Measurements from ENCODE around the gene MAPKAP1.
A peak's percentile ranks its signal among the peaks of the same experiment; 100 is the strongest.

The MAPKAP1 gene

DNA sequence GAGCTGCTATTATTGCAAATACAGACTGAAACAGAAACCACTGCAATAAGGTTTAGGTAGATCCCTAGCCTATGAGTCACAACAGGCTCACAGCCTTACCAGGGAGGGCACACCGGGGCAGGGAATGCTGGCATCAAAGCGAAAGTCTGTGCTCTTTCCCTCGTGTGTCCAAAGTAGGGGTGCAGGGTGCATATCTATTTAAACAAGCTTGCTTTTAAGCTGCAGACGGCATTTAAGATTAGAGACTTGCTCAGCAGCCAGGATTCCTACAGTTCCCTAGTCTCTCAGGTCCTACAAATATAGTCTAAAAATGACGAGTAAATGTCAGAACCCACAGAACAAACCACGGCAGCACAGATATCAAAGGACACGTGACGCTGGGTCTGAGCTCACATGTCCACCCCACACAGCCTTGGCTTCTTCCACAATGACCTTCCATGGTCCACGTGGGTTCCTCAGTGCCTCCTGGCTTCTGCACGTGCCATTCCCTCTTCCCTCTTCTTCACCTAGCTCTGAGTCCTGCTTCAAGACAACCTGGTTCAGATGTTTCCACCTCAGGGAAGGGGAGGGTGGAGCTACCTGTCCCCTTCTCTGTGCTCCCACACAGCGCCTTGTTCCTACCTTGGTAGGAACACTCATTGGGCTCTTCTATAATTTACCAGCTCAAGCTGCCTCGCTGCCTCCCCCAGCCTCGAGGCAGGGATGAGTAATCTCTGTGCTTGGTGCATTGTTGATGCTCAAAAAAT is 193.2 kb downstream of the MAPKAP1 start:
- peak; percentile 88 for DNase-seq (ENCODE audit: low read depth)

- DNase-seq (ENCODE audit: low read depth): no peak
Observed at GRCh38 chr9:125513303-125513667, 193.7 kb downstream of the MAPKAP1 start.

DNA sequence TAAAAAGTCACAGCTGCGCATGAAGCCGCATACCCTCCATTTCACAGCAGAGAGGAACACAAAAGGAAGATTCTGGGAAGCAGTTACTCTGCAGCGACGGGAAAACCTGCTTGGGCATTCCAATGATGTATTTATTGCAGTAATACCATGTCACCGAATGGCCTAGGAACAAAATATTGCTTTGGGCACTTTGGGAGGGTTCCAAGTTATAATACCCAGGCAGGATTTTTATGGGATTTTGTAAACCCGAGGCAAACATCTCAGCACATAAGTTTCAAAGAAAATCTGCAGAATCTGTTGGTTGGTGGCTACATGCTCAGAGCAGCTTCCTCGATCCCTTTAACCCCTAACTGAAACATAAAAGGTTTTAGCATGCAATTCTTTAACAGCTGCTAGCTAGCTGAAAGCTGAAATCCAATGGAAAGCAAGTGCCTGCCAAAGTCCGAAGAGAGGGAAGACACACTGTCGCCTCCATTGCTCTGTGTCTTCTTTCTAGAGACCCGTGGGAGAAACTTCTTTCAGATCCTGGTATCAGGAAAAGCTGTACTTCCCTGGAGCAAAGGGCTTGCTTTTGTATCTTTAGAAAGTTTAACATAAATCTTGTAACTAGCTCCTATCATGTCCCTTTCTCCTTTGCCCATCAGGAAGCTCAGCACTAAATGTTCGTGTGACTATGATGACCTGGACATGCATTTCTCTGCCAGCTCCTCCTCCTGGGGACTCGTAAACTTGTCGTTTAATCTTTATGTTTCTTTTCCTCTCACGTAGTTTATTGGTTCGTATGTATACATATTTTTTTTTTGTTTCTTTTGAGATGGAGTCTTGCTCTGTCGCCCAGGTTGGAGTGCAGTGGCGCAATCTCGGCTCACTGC is 195.0 kb downstream of the MAPKAP1 start:
- no peak for DNase-seq (ENCODE audit: low read depth)

GRCh38 chr9:125510980-125511379 is 196.0 kb downstream of the MAPKAP1 start:
- no peak for DNase-seq (ENCODE audit: low read depth)

GRCh38 chr9:125509476-125509875 is 197.5 kb downstream of the MAPKAP1 start:
- peak; percentile 91 for DNase-seq (ENCODE audit: low read depth)

DNA sequence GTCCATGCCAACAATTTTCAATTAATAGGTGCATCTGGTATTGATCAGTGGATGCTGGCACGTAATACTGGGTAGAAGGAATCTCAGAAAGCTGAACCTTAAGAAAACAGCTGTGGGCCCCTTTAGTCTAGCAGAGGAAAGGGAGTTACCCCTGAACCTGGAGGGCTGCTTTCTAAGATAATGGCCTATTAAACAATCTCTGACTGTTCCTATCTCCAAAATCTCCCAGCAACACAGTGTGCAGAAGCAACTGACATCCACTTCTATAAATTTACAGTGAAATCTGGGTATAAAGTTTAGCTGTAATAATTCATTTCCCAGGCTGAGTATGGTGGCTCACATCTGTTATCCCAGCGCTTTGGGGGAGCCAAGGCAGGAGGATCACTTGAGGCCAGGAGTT is 198.8 kb downstream of the MAPKAP1 start:
- DNase-seq (ENCODE audit: low read depth): no peak

- no peak for DNase-seq (ENCODE audit: low read depth)
Observed at GRCh38 chr9:125507226-125507625, 199.8 kb downstream of the MAPKAP1 start.

GRCh38 chr9:125505988-125506438 is 201.0 kb downstream of the MAPKAP1 start:
- DNase-seq (ENCODE audit: low read depth): peak; percentile 23

DNA sequence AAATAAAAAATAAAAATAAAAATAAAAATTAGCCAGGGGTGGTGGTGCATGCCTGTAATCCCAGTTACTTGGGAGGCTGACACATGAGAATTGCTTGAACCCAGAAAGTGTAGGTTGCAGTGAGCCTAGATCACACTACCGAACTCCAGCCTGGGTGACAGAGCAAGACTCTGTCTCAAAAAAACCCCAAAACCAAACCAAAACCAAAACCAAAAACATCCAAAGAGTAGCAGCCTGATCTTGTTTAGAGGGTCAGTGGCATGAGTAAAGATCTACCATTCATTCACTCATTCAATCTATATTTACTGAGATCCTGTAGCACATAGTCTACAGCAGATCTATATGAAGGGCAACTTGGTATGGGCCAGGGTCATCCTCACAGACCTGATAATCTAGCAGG is 202.4 kb downstream of the MAPKAP1 start:
- DNase-seq (ENCODE audit: low read depth): no peak

GRCh38 chr9:125497906-125498305 is 209.1 kb downstream of the MAPKAP1 start:
- no peak for DNase-seq (ENCODE audit: low read depth)

GRCh38 chr9:125497478-125497877 is 209.5 kb downstream of the MAPKAP1 start:
- no peak for DNase-seq (ENCODE audit: low read depth)

- no peak for DNase-seq (ENCODE audit: low read depth)
Observed at GRCh38 chr9:125496313-125496834, 210.6 kb downstream of the MAPKAP1 start.

DNA sequence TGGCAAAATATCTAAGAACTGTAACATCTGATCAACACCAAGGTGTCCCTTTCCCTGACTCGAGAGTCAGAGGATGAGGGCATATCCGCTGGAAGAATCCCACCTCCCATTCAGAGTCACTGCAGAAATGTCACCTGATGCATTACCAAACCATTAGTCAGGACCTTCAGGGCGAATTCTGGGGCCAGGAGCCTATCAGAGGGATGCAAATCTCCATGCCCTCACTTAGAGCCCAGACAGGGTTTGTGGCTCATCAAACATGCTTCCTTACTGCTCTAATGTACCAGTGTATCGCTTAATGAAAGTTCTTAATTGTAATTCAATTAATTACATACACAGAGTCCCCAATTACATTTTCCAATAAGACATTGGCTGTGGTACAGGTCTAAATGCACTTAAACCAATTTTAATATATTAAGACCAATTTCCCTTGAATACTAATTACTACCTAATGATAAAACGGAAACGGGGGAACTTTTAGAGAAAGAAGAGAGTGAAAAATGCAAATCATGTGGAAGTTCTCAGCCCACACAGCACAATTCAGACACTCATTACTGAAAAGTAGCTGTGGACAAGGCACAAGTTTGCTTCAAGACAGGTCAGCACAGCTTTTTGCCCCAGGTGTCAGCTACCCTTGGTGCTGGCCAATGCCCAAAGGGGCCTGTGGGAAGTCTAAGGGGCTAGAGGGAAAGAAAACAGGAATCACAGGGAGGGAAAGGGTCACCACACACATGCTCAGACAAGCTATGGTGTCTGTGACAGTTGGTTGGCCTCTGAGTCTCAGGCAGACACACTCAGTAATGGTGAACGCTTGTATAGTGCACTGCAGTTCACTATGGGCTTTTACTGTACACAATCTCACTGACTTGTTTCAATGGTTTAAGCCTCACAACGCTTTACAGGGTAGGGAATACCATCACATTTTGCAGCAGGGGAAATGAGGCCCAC is 211.6 kb downstream of the MAPKAP1 start:
- DNase-seq (ENCODE audit: low read depth): no peak

DNA sequence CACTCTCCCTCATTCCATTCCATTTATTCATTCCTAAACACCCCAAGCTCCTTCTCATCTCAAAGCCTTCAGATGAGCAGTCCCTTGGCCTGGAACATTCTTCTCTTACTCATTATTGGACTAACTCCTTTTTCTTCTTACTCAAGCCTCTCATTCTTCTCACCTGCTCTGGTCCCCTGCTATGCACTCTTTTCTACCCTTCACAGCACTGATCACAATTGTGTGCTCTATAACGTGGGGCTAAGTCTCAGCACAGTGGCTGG is 212.4 kb downstream of the MAPKAP1 start:
- peak; percentile 84 for DNase-seq (ENCODE audit: low read depth)

- DNase-seq (ENCODE audit: low read depth): peak; percentile 73
Observed at GRCh38 chr9:125493881-125494652, 212.9 kb downstream of the MAPKAP1 start.

DNA sequence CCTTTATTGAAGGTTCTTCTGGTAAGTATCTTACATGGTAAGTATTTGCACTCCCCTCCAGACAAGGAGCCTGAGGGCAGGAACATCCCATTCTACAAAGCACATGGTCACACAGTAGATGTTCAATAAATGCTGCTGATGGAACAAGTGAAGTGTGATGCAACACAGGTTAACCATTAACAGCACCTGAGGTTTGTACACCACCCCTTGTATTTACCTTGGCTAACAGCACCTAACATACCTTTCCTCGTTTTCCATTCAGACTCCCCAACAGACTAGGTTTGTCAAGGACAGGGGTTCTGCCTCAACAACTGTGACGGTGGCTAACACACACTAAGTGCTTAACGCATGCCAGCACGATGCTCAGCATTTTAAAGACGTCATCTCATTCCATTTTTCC is 213.6 kb downstream of the MAPKAP1 start:
- no peak for DNase-seq (ENCODE audit: low read depth)

GRCh38 chr9:125492719-125493118 is 214.3 kb downstream of the MAPKAP1 start:
- no peak for DNase-seq (ENCODE audit: low read depth)

GRCh38 chr9:125487842-125488241 is 219.2 kb downstream of the MAPKAP1 start:
- DNase-seq (ENCODE audit: low read depth): no peak

DNA sequence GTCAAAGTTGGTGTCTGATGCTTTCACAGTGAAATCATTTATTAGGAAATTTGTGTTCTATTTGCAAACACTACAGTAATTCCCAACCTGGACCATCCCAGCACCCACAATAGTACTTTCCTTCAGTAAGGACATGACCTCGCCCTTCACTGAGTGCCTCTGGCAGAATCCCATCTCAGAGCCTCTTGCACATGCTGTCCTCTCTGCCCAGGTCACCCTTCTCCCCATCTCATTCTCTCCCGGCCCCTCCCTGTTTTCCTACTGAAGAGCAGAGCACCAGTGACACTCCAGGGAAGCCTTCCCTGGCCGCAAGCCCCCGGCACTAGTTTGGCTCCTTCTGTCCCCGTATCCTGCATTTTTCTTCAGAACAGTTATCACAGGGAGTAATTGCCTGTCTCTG is 220.4 kb downstream of the MAPKAP1 start:
- DNase-seq (ENCODE audit: low read depth): peak; percentile 55

GRCh38 chr9:125486152-125486508 is 220.9 kb downstream of the MAPKAP1 start:
- DNase-seq (ENCODE audit: low read depth): peak; percentile 47

DNA sequence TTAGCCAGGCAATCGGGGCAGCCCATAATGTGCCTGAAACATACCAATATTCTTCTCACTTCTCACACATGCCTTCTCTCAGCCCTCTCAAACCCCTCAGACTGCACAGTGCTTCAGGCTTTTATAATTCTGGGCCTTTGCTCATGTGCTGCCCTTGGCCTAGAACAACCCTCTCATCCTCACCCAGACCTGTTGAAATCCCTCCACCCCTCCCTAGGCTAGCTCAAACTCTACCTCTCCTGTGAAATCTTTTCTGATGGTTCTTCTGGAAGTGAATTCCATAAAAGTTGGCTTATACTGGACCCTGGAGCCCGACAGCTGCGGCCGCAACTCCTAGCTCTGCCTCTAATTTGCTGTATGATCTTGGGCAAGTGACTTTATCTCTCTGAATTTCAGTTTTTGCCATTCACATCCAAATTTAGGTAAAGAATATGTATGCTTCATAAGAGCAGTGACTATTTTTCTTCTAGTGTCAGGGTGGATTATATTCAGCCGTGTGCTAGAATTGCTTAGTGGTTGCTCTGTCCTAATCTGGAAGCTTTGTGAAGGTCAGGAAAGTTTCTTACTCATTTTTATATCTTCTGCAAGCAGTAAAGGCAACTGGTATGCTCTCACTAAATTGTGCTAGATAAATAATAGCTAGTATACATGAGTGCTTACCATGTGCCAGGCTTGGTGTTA is 221.4 kb downstream of the MAPKAP1 start:
- peak; percentile 77 for DNase-seq (ENCODE audit: low read depth)

Measured in amniotic epithelial cell (primary cell).